Measurements from ENCODE around the gene KCNK15. TPM values are rescaled to one million over a fixed set of nuclear protein-coding genes. Genes with fewer than 3 reads are reported as not detected.

KCNK15 gene
- total RNA-seq, 1 experiment from 2014 or later = 3.0 TPM

- H3K27ac ChIP-seq (ENCODE audit: low read length) = no peak overlapping the region
- no peaks in the 10 kb centered on the region for H3K9me2 ChIP-seq (replicated peaks; ENCODE audit: low read length)
- peaks cover 76% of the 10 kb centered on the region for H3K27me3 ChIP-seq (ENCODE audit: low read length)
- POLR2A ChIA-PET (ENCODE audit: unreplicated experiment) = no interaction called here
- H3K4me2 ChIP-seq (ENCODE audit: low read length) = no peak overlapping the region
- no peak overlapping the region for H2AFZ ChIP-seq (ENCODE audit: low read length)
- H3F3A ChIP-seq (ENCODE audit: low read length, unreplicated experiment) = no peaks in the 10 kb centered on the region
- no peak overlapping the region for H3K9ac ChIP-seq (ENCODE audit: low read length)
- TF ChIP-seq EZH2 (IDR thresholded peaks at IDR 0.05; ENCODE audit: low read length, unreplicated experiment) (no peak), CTCF (conservative IDR thresholded peaks at IDR 0.05; ENCODE audit: low read depth, low read length) (no peak), EZH2phosphoT487 (IDR thresholded peaks at IDR 0.05; ENCODE audit: borderline replicate concordance, low read length) (no peak)
- H3K36me3 ChIP-seq (ENCODE audit: low read depth, low read length) = no peaks in the 10 kb centered on the region
- no peaks in the 10 kb centered on the region for H3K79me2 ChIP-seq (ENCODE audit: low read length)
- H3K4me1 ChIP-seq (ENCODE audit: insufficient read depth, low read length) = no peaks in the 10 kb centered on the region
- intact Hi-C loops (cut with micrococcal nuclease) = no loop called here
- ATAC-seq = no peak
- no peaks in the 10 kb centered on the region for H4K20me1 ChIP-seq (ENCODE audit: low read length)
- H3K9me3 ChIP-seq (ENCODE audit: low read length) = no peaks in the 10 kb centered on the region
- no TSS peak for BruUV-seq (replicated peaks)
- CTCF ChIA-PET = no interaction called here
- no peak for DNase-seq
- no peak overlapping the region for H3K4me3 ChIP-seq (ENCODE audit: low read length)
These were observed 47.1 kb downstream of the KCNK15 start for GRCh38 chr20:44792796-44793195.

- intact Hi-C loops (cut with micrococcal nuclease) = no loop called here
- TF ChIP-seq EZH2 (IDR thresholded peaks at IDR 0.05; ENCODE audit: low read length, unreplicated experiment) (no peak), CTCF (conservative IDR thresholded peaks at IDR 0.05; ENCODE audit: low read depth, low read length) (no peak), EZH2phosphoT487 (IDR thresholded peaks at IDR 0.05; ENCODE audit: borderline replicate concordance, low read length) (no peak)
- no peaks in the 10 kb centered on the region for H3K9me2 ChIP-seq (replicated peaks; ENCODE audit: low read length)
- no peak overlapping the region for H3K4me3 ChIP-seq (ENCODE audit: low read length)
- ATAC-seq (no peak), DNase-seq (no peak)
- H3F3A ChIP-seq (ENCODE audit: low read length, unreplicated experiment) = no peaks in the 10 kb centered on the region
- no TSS peak for BruUV-seq (replicated peaks)
- H3K4me2 ChIP-seq (ENCODE audit: low read length) = no peak overlapping the region
- no peak overlapping the region for H2AFZ ChIP-seq (ENCODE audit: low read length)
- CTCF ChIA-PET = no interaction called here
- POLR2A ChIA-PET (ENCODE audit: unreplicated experiment) = no interaction called here
- H3K4me1 ChIP-seq (ENCODE audit: insufficient read depth, low read length) = no peaks in the 10 kb centered on the region
- no peaks in the 10 kb centered on the region for H3K9me3 ChIP-seq (ENCODE audit: low read length)
- no peaks in the 10 kb centered on the region for H4K20me1 ChIP-seq (ENCODE audit: low read length)
- H3K36me3 ChIP-seq (ENCODE audit: low read depth, low read length) = no peaks in the 10 kb centered on the region
- H3K79me2 ChIP-seq (ENCODE audit: low read length) = no peaks in the 10 kb centered on the region
- H3K27ac ChIP-seq (ENCODE audit: low read length) = no peak overlapping the region
- no peak overlapping the region for H3K9ac ChIP-seq (ENCODE audit: low read length)
- peaks cover 56% of the 10 kb centered on the region for H3K27me3 ChIP-seq (ENCODE audit: low read length)
These were observed 50.2 kb downstream of the KCNK15 start for GRCh38 chr20:44795836-44796235.

- no peak overlapping the region for H3K4me3 ChIP-seq (ENCODE audit: low read length)
- no peak overlapping the region for H3K4me2 ChIP-seq (ENCODE audit: low read length)
- no peaks in the 10 kb centered on the region for H3K4me1 ChIP-seq (ENCODE audit: insufficient read depth, low read length)
- CTCF ChIA-PET = no interaction called here
- H3K9me2 ChIP-seq (replicated peaks; ENCODE audit: low read length) = no peaks in the 10 kb centered on the region
- H3K9me3 ChIP-seq (ENCODE audit: low read length) = no peaks in the 10 kb centered on the region
- H3K27me3 ChIP-seq (ENCODE audit: low read length) = peaks cover 51% of the 10 kb centered on the region
- no peak overlapping the region for H3K9ac ChIP-seq (ENCODE audit: low read length)
- no peak for DNase-seq
- no peak overlapping the region for H2AFZ ChIP-seq (ENCODE audit: low read length)
- no peaks in the 10 kb centered on the region for H3F3A ChIP-seq (ENCODE audit: low read length, unreplicated experiment)
- no peak overlapping the region for H3K27ac ChIP-seq (ENCODE audit: low read length)
- H3K36me3 ChIP-seq (ENCODE audit: low read depth, low read length) = no peaks in the 10 kb centered on the region
- no peaks in the 10 kb centered on the region for H4K20me1 ChIP-seq (ENCODE audit: low read length)
- H3K79me2 ChIP-seq (ENCODE audit: low read length) = no peaks in the 10 kb centered on the region
- BruUV-seq (replicated peaks) = no TSS peak
- TF ChIP-seq CTCF (conservative IDR thresholded peaks at IDR 0.05; ENCODE audit: low read depth, low read length) (no peak), EZH2 (IDR thresholded peaks at IDR 0.05; ENCODE audit: low read length, unreplicated experiment) (no peak), EZH2phosphoT487 (IDR thresholded peaks at IDR 0.05; ENCODE audit: borderline replicate concordance, low read length) (no peak)
- intact Hi-C loops (cut with micrococcal nuclease) = no loop called here
- POLR2A ChIA-PET (ENCODE audit: unreplicated experiment) = no interaction called here
- ATAC-seq = no peak
These were observed 50.6 kb downstream of the KCNK15 start for GRCh38 chr20:44796311-44796710.
